ENCODE measurements around the gene TENM3.
A peak's percentile ranks its signal among the peaks of the same experiment; 100 is the strongest.

TENM3 gene

GRCh38 chr4:182413550-182413949 is 170.3 kb downstream of the TENM3 start:
- DNase-seq: no peak

- no peak for DNase-seq
These were observed 171.9 kb downstream of the TENM3 start for GRCh38 chr4:182415116-182415515.

DNA sequence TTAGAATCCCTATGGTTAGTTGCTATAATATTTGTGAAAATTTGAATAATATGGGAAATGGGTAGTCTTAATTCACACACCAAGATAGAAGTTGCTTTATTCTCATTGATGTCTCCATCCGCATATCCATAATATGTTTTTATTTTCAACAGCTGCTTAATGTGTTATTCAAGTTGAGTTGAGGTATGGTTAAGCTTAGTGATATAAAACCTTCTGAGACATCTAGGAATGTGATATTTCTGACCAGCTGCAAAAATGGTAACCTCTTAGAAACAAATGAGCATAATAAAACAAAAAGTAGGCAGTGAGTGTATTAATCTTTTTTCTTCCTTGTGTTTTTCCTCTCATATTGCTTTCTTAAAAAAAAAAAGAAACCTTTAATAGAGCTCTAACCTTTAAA is 172.9 kb downstream of the TENM3 start:
- no peak for DNase-seq

DNA sequence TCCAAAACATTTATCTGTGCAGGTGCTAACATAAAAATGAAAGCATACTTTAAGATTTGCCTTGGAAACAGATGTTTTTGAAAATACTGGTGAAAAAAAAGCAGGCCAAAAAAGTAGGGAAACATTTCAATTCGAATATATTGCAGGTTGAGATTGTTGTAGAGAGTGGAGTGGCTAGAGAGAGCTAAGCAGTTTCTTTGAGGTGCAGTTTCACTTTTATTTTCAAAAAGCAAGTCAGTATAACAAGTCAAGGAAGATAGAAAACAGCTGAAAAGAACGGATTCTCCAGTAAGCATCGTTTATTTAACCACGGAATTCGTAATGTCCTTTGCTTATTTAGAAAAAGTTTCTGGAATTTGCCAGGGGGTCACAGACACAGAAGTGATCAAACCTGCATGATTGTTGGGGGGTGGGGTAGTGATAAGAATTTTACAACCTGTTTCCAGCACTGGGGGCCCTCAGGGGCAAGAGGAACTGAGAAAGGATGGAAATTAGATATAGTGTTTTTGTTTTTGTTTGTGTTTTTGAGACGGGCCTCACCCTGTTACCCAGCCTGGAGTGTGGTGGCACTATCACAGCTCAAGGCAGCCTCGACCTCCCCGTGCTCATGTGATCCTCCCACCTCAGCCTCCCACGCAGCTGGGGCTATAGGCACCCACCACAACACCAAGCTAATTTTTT is 175.0 kb downstream of the TENM3 start:
- DNase-seq: no peak

- no peak for DNase-seq
These were observed 177.0 kb downstream of the TENM3 start for GRCh38 chr4:182420189-182420588.

DNA sequence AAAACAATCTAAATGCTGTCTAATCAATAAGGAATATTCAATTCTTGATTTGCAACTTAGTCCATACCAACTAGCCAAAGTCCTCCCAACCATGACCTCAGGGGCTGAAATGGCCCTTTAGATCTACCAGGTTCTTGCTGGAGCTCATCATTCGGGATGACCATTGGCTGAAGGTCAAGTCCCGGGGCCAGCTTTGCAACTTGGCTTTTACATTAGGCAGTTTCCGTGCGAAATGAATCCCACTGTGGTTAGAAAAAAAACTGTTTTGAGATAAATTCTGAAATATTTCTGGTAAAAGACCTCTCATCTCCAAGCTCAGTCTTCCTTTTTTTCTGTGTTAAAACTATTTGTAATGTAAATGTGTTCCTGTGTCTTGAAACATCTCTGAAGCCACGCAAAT is 178.6 kb downstream of the TENM3 start:
- DNase-seq: no peak

- DNase-seq: peak; percentile 42
These were observed 182.1 kb downstream of the TENM3 start for GRCh38 chr4:182425302-182425701.

DNA sequence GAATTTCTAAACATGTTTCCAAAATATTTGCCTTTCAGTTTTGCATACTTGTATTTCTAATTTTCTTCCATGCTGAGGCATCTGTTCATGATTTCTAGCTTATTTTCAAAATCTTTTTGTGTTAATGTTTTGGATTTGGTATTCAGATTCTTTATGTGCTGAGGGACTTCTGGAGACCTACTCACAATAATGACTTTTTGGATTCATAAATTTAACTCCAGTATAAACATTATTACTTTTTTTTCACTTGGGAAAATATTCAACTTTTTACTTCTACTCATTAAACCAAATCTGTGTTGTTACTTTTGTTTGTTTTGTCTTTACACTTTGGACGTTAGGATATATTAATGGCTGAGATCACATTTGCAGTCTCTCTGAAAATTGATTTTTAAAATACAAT is 183.7 kb downstream of the TENM3 start:
- no peak for DNase-seq

GRCh38 chr4:182427554-182427953 is 184.4 kb downstream of the TENM3 start:
- peak; percentile 84 for DNase-seq

DNA sequence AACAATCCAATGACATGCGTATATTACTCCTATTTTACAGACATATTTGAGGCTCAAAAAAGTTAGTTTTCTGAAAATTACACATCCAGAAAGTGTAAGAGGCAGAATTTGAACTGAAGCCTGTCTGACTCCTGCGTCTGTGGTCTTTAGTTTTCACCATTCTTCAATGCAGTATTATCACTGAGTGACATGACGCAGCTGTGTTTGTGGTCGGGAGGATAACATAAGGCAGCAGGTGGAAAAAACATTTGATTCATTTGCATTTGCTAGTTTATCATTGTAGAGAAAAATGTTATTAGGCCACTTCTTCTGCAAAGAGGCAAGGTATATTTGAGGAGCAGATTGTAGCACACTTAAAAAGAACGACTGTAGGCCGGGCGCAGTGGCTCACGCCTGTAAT is 186.7 kb downstream of the TENM3 start:
- DNase-seq: no peak

DNA sequence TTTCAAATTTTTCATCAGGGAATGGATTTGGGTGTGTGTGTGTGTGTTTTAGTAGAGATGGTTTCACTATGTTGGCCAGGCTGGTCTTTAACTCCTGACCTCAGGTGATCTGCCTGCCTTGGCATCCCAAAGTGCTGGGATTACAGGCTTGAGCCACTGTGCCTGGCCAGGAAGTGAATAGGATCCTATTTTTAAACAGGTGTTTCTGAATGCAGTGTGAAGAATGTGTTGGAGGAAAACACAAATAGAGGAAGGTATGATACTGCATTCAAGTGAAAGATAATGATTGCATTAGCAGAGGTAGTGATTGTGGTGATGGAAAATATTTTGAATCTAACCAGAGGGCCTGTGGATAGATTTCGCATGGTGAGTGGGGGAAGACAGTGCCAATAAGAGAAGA is 189.6 kb downstream of the TENM3 start:
- DNase-seq: no peak

DNA sequence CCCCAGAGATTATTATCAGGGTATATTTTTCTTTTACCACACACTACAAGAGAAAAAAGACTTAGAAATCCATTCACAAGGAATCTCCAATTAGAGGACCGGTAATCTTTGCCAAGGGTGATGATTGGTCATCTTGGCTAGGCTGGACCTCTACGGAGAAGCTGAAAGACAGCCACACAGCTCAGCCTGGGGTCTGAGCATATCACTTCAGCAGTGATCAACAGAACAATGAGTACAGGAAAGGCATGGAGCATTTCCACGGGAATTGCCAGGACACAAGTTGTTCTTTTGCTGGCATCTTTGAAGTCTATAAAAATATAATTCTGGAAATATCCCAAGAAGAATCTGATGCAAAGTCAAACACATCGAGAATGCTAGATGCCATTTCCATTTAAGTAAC is 191.5 kb downstream of the TENM3 start:
- no peak for DNase-seq

- DNase-seq: no peak
These were observed 192.2 kb downstream of the TENM3 start for GRCh38 chr4:182435401-182435800.

DNA sequence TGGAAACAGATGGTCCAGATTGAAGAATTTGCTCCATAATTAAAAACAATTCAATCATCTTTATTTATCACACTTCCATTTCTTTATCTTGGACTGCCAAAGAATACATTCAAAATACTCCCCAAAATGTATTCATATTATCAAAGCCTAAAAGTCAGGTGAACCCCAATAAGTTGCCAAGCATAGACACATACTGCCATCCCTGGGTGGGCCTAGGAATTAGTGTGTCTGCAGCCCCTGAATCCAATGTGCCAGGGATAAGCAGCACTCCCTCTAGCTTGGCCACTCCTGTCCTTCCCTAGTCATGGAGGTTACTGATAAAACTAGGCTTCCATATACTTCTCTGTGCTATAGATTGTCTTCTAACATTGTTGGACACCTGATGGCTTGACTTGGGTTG is 199.9 kb downstream of the TENM3 start:
- DNase-seq: no peak

DNA sequence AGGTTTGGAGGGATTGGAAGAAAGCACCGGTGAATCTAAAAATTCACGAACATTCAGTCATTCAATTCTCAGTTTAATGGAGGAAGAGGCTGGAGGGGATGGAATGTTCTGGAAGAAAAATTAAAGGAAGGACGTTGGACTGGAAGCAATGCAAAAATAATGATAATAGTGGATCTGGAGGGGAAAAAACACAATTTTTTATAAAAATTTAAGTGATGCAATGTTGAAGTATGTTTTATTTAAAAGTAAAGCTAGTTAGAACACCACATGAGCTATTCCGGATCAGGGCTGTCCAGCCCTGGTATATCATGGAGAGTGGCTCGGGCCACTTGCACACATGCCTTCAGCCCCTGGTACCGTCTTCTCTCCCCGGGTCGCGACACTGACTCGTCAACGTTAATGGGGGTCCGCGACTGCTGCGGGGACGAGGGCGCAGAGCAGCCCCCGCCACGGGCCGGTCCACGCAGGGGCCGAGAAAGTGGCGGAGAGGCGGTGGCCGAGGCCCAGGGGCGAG is 204.6 kb downstream of the TENM3 start:
- no peak for DNase-seq

GRCh38 chr4:182448281-182449151 is 205.3 kb downstream of the TENM3 start:
- DNase-seq: peak; percentile 92

- DNase-seq: no peak
These were observed 206.2 kb downstream of the TENM3 start for GRCh38 chr4:182449186-182449929.

DNA sequence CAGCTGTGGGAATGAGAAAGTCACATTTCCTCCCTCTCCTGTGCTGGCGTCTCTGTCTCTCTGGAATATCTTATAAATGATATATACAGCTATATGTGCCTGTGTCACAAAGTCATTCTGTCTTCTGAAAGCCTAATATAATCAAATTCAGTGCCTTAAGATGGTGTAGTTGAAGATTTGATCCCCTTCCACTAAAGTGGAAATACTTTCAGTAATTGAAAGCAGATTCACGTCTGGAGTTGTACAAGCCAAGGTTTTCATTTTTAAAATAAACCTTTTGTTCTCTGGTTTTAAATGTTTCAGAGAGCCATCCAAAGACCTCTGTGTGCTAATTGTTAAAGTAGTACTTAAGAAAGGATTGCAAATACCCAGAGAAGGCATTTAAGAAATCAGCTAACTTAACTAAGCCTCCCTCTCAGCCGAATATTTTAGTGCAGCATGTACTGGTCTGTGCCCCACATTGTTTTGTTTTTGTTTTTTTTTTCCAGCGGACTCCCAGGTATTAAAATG is 206.8 kb downstream of the TENM3 start:
- no peak for DNase-seq

GRCh38 chr4:182451441-182451840 is 208.2 kb downstream of the TENM3 start:
- DNase-seq: no peak

- no peak for DNase-seq
These were observed 210.6 kb downstream of the TENM3 start for GRCh38 chr4:182453830-182454229.

DNA sequence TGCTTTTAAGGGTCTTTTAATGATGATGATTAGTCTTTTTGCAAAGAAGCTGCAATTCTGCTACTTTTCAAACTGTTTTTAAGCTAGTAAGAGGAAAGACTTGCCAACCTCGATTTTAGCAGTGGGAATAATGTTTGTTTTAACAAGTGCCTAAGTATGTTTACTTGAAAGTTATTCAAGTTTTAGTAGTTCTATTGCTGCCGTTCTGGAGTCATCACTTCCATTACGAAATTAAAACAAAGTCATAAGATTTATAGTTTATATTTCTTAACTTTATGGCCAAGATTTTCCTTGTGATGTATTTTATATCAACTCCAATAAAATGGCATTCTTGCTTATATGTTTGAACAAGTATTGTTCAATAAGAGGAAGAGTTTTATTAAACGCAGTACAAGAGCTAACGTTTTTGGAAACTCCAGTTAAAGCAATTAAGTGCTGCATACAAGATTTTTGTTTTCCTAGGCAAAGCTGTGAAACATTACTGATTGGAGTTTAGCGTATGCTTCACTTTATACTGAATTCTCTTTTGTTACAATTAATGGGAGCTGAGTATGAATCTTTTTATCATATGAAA is 211.3 kb downstream of the TENM3 start:
- no peak for DNase-seq

GRCh38 chr4:182465114-182465513 is 221.9 kb downstream of the TENM3 start:
- DNase-seq: no peak

DNA sequence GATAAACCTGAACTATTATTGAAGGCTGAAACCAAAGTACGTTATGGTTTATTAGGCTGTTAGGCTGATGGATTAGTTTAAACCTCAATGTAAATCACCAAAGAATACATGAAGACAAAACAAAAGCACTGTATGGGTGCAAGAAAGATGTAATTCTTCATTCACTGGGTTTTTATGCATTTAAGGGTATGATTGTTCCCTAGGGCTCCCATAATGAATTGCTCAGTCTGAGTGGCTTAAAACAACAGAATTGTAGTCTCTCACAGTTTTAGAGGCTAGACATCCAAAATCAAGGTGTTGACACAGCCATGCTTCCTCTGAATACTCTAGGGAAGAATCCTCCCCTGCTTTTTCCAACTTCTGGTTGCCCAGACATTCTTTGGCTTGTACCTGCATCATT is 222.8 kb downstream of the TENM3 start:
- no peak for DNase-seq
